HK-2 (cell line): ENCODE results near the gene FNBP1L.

Source experiments
- DNase-seq: peaks from one replicate; pipeline ENCODE4 v3.0.0-alpha.2; 2018; ENCODE audit not compliant: unreplicated experiment

The FNBP1L gene

DNA sequence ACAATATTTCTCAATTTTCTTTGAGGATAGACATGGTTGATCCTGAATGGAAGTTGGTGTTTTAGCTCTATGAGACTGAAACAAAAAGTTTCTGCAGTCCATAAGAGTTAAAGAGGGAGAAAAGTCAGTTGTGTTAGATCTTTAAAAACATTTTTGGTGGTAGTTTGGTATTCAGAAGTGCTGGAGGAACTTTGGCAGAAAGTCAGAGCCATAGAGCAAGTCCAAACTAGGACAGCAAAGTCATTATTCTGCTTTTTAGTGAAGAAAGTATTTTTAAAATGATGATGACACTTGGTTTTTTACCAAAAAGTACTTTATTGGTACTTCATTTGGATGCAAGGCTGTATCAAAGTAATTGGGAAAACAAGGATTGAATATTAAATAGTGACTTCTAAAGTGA, 41.8 kb downstream of the FNBP1L start:
- no peak for DNase-seq

DNA sequence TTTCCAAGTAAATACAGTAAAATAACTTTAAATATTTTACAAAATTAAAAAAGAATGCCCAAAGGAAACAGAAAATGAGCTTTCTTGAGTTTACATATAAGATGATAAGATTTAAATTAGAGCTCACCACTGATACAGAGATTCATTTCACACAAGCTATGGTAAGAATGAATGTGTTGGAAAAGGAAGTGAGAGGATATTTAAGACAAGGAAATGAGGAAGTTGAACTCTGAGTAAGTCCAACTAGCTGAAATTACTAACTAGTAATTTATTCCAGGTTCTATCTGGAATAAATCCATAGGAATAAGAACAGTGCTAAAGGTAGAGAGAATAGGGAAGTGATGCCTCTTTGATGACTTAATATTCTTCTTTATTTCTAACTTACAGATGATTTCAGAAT, 42.4 kb downstream of the FNBP1L start:
- DNase-seq: no peak

DNA sequence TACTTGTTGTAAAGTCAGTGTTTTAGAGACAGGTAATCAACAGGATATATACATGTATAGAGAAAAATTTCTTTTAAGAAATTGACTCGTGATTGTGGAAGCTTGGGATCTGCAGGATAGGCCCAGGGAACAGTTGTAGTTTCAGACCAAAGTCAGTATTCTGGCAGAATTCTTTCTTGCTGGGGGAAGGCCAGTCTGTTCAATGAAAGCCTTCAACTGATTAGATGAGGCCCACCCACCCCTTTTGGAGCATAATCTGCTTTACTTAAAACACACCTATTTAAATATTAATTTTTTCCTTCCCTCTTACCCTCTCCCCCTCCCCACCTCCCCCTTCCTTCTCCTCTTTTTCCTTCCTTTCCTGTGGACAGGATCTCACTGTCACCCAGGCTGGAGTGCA, 48.0 kb downstream of the FNBP1L start:
- no peak for DNase-seq

DNA sequence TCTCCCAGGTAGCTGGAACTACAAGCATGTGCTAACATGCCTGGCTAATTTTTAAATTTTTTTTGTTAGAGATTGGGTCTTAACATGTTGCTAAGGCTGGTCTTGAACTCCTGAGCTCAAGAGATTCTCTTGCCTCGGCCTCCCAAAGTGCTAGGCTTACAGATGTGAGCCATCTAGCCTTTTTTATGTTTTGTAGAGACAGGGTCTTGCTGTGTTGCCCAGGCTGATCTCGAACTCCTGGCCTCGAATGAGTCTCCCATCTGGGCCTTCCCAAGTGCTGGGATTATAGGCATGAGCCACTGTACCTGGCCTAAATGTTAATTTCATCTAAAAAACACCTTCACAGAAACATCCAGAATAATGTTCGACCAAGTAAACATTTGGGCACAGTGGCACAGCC, 48.6 kb downstream of the FNBP1L start:
- no peak for DNase-seq

DNA sequence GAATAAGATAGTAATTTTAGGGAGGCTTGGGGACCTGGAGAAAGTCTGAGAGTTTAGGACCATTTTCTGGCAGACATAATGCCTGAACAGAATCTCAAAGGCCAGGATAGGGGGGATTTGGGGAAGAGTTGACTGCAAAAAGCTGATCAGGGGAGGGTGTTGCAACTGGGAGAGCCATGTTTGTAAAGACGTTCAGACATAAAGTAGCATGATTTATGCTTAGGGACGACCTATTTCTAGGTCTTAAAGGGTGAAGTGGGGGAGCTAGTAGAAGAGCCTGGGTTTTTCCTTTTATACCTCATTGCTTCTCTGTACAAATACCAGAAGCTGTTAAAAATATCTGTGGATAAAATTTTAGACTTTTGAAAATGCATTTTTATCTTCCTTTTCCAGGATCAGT, 51.2 kb downstream of the FNBP1L start:
- DNase-seq: no peak

DNA sequence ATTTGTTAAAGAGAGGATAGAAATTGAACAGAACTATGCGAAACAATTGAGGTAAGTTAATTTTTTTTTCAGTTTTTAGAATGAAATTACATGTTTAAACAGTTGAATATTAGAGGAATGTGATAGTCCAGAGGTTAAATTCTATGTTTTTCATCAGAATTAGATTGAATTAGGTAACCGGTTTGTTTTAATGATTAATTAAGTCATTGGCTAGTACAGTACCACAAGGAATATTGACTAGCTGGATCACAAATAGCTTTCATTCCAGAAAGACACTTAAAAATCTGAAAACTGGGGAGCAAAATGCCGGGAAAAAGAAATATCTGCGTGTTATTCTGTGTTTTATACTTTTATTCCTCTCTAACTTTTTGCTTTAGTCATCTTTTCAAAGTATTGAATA, 51.6 kb downstream of the FNBP1L start:
- no peak for DNase-seq

DNA sequence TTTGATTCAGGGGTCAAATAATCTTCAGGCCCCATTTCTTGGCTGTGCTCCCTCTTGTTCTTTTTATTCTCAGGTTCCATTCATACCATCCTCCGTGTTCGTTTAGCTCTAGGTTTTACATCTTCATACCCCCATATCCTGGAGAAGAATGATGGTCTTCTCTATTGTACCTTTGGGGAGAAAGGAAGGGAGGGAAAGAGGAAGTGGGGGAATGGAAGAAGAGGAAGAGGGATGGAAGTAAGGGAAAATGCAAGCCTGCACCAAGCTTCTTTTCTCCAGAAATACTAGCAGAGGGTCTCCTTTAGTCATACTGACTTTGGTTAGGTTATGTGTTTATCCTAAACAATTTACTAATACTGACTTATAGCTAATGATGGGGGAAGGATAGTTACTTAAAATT, 52.4 kb downstream of the FNBP1L start:
- no peak for DNase-seq

DNA sequence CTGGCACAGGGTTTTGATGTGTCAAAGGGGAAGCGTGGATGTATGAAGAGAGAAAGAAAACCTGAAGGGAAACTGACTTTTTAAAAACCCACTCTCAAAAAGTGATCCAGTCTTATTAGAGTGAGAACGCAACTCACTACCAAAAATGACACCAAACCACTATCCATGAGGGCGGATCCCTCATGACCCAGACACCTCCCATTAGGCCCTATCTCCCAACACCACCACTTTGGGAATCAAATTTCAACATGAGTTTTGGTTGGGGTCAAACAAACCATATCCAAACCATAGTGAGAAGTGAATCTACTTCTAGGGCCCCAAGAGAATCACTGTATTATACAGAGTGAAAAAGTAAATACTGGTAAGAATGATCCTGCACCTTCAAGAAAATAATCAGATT, 53.5 kb downstream of the FNBP1L start:
- DNase-seq: no peak

DNA sequence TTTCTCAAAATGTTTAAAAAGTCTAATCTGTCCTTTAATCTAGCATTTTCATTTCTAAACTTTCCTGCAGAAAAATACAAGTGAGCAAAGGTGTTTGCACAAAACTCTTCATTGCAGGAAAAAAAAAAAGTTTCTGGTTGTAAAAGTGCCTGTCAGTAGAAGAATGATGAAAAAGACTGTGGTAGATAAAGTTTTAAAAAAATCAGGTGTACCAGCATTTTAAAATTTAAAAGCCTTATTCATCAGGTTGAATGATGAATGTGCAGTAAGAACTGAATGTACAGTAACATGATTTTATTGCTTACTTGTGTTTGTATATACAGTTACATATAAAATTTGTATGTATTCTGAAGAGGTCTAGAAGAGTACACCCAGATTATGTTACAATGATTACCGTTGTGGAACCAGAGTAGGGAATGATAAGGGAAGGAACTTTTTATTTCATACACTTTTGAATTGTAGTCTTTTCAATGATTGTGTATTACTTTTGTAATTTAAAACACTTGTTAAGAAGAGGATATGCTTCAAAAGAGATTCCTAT, 54.0 kb downstream of the FNBP1L start:
- no peak for DNase-seq

DNA sequence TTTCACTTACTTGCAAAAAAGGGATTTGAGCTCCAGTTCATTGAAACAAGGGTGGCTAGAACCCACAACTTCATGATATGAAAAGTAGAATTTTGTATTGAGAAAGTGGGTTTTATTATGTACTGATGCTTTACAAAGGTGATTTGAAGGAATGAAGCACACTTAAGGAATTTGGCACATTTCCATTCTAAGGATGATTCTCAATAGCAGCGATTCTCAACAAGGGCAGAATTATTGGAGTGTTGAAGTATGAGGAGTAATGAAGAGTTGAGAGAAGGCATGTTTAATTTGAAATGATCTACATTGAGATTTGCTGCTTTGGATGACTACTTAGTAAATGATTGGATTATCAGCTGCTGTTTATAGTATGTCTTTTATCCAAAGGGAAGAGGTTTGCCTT, 54.7 kb downstream of the FNBP1L start:
- DNase-seq: no peak

DNA sequence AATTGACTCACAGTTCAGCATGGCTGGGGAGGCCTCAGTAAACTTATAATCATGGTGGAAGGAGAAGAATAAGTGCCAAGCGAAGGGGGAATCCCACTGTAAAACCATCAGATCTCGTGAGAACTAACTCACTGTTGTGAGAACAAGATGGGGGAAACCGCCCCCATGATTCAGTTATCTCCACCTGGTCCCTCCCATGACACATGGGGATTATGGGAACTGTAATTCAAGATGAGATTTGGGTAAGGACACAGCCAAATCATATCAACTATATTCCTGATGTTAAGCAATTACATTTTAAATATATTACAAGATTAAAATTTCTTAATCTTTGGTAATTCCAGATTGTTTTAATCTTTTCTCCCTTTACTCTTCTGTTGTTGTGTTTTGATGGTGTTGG, 55.2 kb downstream of the FNBP1L start:
- no peak for DNase-seq

DNA sequence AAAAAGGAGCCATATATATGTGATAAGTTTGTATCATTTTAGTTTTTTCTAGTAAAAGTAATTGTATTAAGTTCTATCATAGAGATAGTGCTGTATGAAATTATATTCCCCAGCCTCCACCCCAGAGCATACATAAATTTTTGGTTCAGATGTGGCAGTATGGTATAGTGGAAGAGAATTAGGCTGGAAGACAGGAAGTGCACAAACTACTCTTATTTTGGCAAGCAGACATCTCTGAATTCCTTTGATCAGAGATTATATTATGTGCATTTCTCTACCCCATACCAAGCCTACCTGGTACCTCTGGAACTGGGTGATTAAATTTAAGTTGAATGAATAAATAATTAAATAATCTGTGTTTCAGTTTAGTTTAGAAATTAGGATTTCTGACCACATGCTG, 55.9 kb downstream of the FNBP1L start:
- no peak for DNase-seq

DNA sequence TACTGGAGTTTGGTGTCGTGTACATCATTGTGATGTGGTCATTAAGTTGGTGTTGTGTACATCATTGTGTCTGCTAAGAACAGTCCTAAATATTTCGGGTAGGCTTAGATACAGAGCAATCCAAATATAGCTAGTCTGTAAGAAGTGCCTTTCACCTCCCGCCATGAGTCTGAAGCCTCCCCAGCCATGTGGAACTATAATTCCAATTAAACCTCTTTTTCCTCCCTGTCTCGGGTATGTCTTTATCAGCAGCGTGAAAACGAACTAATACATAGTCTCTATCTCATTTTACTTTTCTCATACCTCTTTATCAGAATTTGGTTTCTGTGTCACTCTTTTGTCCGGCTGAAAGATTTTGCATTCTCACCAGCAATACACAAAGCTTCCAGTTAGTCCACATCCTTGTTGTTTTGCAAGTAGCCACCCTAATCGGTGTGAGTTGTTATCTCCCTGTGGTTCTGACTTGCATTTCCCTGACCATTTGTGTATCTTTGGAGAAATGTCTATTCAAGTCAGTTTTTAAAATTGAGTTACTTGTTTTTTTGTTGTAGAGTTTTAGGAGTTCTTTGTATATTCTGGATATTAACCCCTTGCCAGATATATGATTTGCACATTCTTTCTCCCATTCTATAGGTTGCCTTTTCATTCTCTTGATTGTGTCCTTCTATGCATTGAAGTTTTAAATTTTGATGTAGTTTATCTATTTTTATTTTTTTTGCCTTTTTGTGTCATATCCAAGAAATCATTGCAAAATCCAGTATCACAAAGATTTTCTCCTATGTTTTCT, 56.5 kb downstream of the FNBP1L start:
- DNase-seq: no peak

DNA sequence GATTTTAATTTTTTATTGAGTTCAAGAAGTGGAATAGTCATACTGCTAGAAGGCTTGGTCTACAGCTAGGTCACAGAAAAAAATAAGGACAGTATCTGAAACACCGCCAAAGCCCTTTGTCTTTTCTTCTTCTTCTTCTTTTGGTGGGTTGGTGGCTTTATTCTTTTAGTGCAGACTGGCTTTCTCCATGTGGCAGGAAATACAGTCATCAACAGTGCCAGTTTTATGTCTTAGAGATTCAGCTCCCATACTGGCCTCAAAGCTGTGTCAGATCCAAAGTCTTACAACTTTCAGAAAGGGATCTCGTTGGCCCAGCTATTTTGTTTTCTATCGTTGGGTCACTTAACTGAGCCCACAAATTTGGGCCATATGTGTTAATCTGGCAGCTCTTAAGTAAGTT, 58.2 kb downstream of the FNBP1L start:
- no peak for DNase-seq

DNA sequence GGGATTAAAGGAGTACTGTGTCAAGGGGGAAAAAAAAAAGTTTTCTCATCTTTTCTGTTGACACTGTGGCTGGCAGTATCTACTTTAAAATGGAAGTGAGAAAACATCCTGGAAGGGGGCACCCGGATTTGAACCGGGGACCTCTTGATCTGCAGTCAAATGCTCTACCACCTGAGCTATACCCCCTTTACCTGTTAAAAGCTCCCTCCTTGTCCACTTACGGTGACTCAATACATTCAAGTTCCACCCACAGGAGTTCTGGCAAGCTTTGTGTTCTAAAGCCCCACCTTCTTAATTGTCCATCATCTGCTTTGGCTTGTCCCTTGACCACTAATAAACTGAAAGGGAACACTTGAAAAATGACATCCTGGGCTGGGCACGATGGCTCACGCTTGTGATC, 68.2 kb downstream of the FNBP1L start:
- no peak for DNase-seq

DNA sequence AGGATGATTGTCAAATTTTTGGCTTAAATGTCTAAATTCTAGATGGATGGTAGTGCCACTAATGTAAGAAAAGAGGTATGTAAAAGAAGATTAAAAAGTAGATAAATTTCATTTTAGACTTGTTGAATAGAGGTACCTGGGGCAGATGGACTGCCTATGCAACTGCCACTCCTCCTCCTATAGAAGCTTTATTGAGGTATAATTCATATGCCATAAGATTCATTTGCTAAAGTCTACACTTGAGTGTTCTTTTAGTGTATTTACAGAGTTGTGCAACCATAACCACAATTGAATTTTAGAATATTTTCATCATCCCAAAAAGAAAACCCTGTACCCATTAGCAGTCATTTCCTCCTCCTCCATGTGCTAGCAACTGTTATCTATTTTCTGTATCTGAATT, 70.6 kb downstream of the FNBP1L start:
- DNase-seq: no peak

DNA sequence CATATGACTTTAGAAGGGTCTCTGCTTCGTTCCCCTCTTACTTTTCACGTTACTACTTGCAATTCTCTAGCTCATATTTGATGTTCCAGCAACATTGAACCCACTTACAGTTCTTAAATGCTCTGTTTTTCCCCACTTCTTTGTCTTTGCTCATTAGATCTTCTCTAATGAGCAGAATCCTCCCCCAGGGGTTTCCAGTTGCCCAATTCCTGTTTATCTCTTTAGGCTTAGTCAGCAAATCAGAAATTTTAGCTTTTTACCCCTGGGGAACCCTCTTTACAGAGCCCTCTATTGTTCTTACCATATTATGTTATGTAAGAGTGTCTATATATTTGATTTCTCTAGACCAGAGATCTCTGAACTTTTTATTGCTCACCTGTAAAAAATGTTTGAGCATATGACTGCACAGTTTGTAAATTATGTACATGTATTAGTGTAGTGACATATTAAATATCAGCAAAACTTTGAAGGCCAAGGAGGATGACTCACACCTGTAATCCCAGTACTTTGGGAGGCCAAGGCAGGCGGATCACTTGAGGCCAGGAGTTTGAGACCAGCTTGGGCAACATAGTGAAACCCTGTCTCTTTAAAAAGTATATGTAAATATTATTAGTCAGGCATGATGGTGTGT, 71.4 kb downstream of the FNBP1L start:
- DNase-seq: no peak

DNA sequence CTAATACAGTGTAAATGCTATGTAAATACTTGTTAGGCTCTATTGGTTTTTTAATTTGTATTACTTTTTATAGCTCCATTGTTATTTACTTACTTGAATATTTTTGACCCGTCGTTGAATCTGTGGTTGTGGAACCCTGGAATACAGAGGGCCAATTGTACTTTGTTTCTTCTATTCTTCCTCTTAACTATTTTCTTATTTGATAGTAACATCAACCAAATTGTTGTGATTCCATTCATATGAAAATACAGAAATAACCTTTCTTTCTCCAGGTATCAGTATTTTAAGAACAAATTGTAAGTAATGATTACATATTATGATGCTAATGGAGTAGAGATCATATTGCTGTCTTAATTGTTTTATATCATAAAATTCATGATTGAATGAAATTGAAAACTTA, 73.7 kb downstream of the FNBP1L start:
- DNase-seq: no peak

DNA sequence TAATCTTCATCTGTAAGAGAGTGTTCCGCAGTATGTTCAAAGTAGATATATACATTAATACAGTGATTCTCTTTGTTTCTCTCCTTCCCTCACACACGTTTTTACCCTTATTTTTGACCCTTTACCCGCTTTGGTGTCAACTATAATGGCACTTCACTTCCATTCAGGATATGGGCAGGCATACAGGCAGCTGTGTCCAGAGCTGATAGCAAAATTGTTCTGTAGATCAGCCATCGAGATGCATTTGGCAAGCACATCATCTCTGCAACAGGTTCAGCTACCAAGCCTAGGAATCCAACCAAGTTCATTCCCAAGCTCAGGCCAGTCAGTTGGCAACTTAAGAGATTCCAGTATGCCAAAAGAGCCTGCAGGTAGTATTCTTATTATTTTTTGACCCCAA, 74.8 kb downstream of the FNBP1L start:
- no peak for DNase-seq

DNA sequence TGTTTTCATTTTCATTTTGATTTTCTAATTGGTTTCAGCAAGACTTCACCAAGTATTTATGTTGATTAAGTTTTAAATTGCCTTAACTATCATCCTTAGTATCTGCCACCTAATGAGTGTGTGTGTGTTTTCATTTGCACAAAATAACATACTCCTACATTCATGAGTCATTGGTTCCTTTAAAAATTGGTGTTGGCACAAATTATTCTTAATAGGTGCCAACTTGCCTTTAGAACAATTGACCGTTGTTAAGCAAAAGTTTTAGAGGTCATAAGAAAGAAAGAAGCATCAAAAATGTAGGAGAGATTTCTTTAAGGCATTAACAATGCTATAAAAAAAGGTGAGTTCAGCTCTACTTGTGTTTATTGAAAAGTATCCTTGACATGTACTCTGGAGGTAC, 77.5 kb downstream of the FNBP1L start:
- no peak for DNase-seq

DNA sequence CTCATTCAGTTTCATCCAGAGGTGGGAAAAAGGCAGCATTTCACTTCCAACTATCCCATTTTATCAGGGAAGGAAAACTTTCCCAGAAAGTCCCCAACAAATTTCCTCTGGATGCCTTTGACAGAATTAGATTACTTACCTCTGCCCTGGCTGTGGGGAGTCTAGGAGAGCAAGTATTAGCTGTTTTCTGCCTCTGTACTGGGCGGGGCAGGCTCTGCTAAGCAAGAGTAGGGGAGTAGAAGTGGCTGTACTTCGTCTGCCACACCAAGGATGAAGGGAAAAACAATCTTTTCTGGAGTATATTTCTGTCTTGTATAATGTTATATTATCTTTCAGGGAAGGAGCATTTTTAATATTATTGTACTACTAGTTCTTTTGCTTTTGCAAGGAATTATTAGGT, 78.5 kb downstream of the FNBP1L start:
- no peak for DNase-seq

DNA sequence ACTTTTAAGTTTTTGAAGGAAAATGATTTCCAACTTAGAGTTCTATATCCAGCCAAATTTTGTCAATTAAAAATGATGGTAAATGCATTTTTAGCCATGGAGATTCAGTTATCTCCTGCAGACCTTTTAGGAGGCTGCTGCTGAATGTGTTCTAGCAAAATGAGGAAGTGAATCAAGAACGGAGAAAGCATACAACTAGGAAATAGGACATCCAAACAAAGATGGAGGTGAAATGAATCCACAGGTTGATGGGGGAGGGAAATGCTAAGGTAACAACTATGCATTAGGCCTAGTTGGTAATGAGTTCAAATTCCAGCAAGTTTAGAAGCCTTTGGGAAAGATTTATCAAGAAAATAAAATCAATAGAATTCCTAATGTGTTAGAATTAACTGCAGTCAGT, 80.5 kb downstream of the FNBP1L start:
- no peak for DNase-seq

DNA sequence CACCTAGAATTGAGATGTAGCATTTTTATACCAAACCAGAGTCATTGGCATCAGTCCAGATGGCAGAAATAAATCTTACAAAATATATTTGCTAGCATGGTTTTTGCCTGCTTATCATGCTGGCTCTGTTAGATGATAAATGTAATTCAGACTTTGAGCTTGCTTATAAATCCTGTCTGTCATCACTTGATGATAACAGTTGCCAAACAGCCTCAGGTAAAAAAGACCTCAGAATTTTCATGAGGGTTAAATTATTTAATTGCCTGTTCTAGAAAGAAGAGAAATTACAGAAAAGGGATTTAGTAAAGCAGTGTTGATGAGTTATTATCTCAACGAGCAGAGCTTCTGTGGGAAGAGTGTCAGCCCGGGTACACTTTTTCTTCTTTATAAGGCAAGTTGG, 83.3 kb downstream of the FNBP1L start:
- no peak for DNase-seq
